ENCODE measurements around the gene PIP5K1B.

DNA sequence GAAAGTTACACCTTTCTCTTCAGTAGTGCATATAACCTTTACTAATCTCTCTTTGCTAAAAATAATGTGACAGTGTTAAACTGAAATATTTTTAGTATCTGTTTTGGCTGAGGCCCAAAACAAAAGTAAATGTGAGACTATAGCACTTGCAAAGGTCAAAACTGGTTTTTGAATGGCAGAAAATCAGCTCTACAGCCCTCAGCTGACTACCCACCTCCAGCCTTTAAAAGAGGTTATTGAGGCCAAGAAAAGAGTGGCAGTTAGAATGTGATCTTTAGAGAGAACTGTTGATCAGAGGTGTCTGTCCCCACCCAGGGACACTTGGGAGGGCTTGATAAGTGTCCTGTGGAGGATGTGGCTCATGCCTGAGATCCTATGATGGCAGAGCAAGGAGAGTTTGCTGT, 278.0 kb downstream of the PIP5K1B start:
- TF ChIP-seq FOXA1 (IDR thresholded peaks at IDR 0.05) (no peak), MAX (IDR thresholded peaks at IDR 0.05) (no peak), CTCF (IDR thresholded peaks at IDR 0.05; ENCODE audit: low read depth, low read length, missing input control) (no peak), HNF4G (IDR thresholded peaks at IDR 0.05) (no peak), JUND (IDR thresholded peaks at IDR 0.05) (no peak), YY1 (IDR thresholded peaks at IDR 0.05) (no peak), TAF1 (conservative IDR thresholded peaks at IDR 0.05) (no peak), RAD21 (IDR thresholded peaks at IDR 0.05) (no peak), GABPA (IDR thresholded peaks at IDR 0.05 in 1 of 2, conservative IDR thresholded peaks at IDR 0.05 in 1 of 2) (no peak), ZBTB33 (IDR thresholded peaks at IDR 0.05) (no peak), REST (IDR thresholded peaks at IDR 0.05) (no peak), SP1 (IDR thresholded peaks at IDR 0.05) (no peak), RXRA (IDR thresholded peaks at IDR 0.05) (no peak)
